Adipose tissue (tissue), 3 donors: ENCODE data around the gene SLAMF8. TPM values are rescaled to one million over a fixed set of nuclear protein-coding genes. Genes with fewer than 3 reads are reported as not detected.

Experiments used
- H3K27ac ChIP-seq: one replicate; pipeline ENCODE4 v1.5.1; 2013; ENCODE audit warnings: low read depth, low read length
- WGBS, 3 donors: extraction: QIAGEN DNeasy Blood & Tissue Kit; methylation state at CpG; one replicate each; pipeline ENCODE4 v1.1.7; 2013; 5-methylcytosine and 5-hydroxymethylcytosine counted together
- polyA plus RNA-seq, 3 donors: library from polyadenylated mRNA; stranded (reverse); fragments of 200-250 nt; gene quantifications; one replicate each; pipeline ENCODE4 v1.2.3, GENCODE V29; 2013
- donor health status: healthy with polysubstance abuse.
- donor health status: Bipolar disorder and iron deficiency.
- donor health status: healthy.

SLAMF8 gene
- polyA plus RNA-seq, 3 donors = 1.0 to 3.1 (median 2.7) TPM

DNA sequence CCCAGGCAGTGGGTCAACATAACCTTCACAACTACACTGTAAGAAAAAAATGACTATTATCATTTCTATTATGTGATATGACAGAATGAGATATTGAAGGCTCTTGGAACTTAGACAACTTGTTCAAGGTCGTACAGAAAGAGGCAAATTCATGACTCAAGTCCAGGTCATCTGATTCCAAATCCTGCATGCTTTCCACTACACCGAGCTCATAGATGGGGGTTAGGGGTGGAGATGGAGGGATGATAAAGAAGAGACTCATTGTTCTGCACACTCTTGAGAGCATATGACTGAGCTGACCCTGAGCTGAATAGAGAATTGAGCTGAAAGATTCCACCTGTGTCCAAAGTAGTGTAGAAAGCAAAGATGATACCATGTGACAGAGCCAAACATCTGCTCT is 21.7 kb upstream of the SLAMF8 start:
- no peak overlapping the region for H3K27ac ChIP-seq
- 27 to 78% (median 48%) methylated on average over 2 of the region's 2 CpGs for WGBS, 3 donors

DNA sequence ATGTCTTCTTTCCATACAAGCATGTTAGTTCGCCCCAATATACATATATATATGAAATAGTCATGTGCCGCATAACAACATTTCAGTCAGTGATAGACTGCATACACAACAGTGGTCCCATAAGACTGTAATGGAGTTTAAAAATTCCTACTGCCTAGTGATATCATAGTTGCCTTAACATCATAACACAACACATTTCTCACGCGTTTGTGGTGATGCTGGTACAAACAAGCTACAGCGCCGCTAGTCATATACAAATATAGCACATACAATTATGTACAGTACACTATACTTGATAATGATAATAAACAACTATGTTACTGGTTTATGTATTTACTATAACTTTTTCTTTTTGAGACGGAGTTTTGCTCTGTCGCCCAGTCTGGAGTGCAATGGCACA is 10.7 kb upstream of the SLAMF8 start:
- 83 to 96% (median 95%) methylated on average over 8 of the region's 8 CpGs for WGBS, 3 donors

GRCh38 chr1:159817276-159818041 is 9.2 kb upstream of the SLAMF8 start:
- 65 to 86% (median 84%) methylated on average over 11 of the region's 11 CpGs for WGBS, 3 donors
- no peak overlapping the region for H3K27ac ChIP-seq

More for the DNA sequence above, 10.7 kb upstream of the SLAMF8 start:
- no peak overlapping the region for H3K27ac ChIP-seq

DNA sequence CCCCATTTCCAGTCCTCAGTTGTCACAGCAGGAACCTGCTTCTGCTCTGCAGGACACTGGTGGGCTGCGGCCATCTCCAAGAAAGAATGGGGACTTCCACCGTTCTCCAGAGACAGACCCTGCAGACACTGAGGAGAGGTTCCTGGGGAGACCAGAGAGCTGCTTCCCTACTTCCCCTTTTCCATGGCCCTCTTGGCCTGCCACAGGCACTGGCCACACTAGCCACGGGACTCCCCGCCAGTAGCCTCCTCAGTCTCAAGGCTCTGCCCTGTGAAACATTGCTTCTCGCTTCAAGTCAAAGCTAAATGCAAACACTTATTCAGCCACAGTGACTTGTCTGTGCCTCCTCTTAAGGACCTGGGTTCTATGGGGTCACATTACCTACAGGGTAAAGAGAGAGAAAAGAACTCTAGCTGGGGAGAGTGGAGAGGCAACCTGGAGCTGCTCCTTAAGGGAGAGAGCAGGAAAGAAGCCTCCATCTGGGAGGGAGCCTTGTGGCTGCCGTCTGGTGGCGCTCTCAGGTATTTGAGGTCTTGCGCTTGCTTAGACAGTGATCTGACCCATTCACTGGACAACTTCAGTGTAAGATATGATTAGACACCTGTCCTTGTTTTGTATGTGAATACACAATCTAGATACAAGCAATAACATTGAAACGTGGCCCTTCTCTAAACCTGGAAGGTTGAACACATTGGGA is 5.4 kb upstream of the SLAMF8 start:
- no peak overlapping the region for H3K27ac ChIP-seq
- 53 to 83% (median 62%) methylated on average over 9 of the region's 9 CpGs for WGBS, 3 donors

- 28 to 49% (median 44%) methylated on average over 7 of the region's 7 CpGs for WGBS, 3 donors
- H3K27ac ChIP-seq = no peak overlapping the region
Measured at GRCh38 chr1:159823406-159823805, 3.3 kb upstream of the SLAMF8 start.

DNA sequence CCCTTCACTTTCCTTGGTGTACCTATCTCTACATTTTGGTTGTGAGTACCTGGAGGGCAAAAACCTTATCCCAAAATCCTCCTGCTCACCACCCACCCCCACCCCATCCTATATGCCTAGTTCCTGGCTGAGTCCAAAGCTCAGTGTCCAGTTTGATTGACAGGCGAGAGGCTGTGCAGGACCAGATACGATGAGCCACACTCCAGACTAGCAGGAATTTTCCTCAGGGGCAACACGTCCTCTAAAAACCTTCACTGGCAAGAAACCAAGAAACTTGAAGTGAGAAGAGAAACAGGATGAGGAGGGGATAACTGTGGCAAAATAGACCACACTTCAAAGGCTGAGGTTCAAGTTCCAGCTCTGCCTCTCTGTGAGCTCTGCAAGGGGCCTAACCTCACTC is 1.1 kb upstream of the SLAMF8 start:
- WGBS, 3 donors = 57 to 67% (median 61%) methylated on average over 3 of the region's 3 CpGs
- no peak overlapping the region for H3K27ac ChIP-seq

- no peak overlapping the region for H3K27ac ChIP-seq
- 86 to 93% (median 90%) methylated on average over 6 of the region's 6 CpGs for WGBS, 3 donors
Measured at GRCh38 chr1:159827102-159827490, 423 bp downstream of the SLAMF8 start.

DNA sequence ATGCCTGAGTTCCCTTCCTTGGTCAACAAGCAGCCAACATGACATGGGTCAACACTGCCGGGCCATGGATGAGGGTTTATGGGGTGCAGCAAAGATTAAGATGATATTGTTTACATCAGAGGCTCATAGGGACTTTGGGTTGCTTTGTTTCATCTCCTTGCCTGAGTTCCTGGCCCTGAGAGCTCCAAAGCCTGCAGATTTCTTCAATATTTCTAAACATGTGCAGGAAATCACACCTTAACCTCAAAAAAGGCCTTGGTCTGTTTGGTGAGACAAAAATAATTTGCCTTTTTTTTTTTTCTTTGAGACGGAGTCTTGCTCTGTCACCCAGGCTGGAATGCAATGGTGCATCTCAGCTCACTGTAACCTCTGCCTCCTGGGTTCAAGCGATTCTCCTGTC is 876 bp downstream of the SLAMF8 start:
- no peak overlapping the region for H3K27ac ChIP-seq

DNA sequence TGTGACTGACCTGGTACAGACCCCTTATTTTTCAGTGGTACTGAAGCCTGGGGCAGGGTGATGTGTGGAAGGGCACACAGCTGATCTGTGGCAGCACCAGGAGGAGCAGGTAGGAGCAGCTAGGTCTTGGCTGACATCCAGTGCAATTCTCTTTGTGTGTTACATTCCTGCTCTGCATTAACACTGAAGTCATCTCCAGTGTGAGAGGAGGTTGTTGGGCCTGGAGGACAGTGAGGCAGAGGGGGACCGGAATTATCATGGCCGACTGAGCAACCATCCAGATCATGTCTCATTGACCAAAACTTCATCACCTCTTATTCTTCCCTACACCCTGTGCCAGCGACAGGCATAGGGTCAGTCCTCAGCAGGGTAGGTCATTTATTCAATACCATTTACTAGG is 1.5 kb downstream of the SLAMF8 start:
- WGBS, 3 donors = 70 to 96% (median 96%) methylated on average over 3 of the region's 3 CpGs
- no peak overlapping the region for H3K27ac ChIP-seq

More for the DNA sequence above, 876 bp downstream of the SLAMF8 start:
- 86 to 89% (median 87%) methylated on average over 3 of the region's 3 CpGs for WGBS, 3 donors

GRCh38 chr1:159828581-159829272 is 2.1 kb downstream of the SLAMF8 start:
- 64 to 88% (median 66%) methylated on average over 11 of the region's 11 CpGs for WGBS, 3 donors
- H3K27ac ChIP-seq = no peak overlapping the region

GRCh38 chr1:159829273-159829634 is 2.6 kb downstream of the SLAMF8 start:
- H3K27ac ChIP-seq = no peak overlapping the region
- WGBS, 3 donors = 15 to 48% (median 37%) methylated on average over 3 of the region's 3 CpGs

DNA sequence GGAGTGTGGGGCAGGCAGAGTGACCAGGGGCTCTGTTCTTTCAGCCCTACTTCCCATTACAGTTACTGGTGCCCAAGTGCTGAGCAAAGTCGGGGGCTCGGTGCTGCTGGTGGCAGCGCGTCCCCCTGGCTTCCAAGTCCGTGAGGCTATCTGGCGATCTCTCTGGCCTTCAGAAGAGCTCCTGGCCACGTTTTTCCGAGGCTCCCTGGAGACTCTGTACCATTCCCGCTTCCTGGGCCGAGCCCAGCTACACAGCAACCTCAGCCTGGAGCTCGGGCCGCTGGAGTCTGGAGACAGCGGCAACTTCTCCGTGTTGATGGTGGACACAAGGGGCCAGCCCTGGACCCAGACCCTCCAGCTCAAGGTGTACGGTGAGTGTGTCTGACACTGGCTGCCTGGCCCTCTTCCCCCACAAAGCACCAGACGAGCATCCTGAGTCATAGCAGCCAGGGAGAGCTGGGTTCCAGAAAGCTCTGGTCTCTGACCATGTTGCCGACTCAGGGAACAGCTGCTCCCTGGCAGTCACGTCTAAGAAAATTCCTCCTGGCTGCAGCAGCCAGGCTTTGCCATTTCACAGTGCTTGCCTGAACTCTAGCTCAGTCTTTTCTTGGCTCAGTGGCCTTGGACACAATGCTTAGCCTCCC is 3.3 kb downstream of the SLAMF8 start:
- 76 to 86% (median 85%) methylated on average over 18 of the region's 18 CpGs for WGBS, 3 donors

DNA sequence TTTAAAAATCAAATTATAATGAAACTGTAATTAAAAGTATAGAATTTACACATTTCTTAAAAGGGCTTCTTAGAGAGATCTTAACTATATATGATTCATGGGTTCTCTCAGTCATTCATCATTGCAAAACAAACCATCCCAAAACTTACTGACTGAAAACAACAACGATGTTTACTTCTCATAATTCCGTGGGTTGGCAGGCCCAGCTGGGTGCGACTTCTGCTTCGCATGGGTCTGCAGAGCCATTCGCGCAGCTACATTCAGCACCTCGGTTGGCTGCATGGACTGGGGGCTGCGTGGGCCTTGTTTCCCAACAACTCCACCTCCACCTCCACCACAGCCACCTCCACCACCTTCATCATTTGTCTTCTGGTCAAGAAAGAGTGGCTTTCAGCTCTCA is 4.0 kb downstream of the SLAMF8 start:
- WGBS, 3 donors = 85 to 89% (median 89%) methylated on average over 8 of the region's 8 CpGs
- H3K27ac ChIP-seq = no peak overlapping the region

More for the DNA sequence above, 3.3 kb downstream of the SLAMF8 start:
- no peak overlapping the region for H3K27ac ChIP-seq

- no peak overlapping the region for H3K27ac ChIP-seq
- WGBS, 3 donors = 41 to 71% (median 59%) methylated on average over 7 of the region's 7 CpGs
Measured at GRCh38 chr1:159831412-159832141, 4.9 kb downstream of the SLAMF8 start.

- no peak overlapping the region for H3K27ac ChIP-seq
- 95 to 100% (median 97%) methylated on average over 2 of the region's 2 CpGs for WGBS, 3 donors
Measured at GRCh38 chr1:159832309-159832708, 5.6 kb downstream of the SLAMF8 start.

DNA sequence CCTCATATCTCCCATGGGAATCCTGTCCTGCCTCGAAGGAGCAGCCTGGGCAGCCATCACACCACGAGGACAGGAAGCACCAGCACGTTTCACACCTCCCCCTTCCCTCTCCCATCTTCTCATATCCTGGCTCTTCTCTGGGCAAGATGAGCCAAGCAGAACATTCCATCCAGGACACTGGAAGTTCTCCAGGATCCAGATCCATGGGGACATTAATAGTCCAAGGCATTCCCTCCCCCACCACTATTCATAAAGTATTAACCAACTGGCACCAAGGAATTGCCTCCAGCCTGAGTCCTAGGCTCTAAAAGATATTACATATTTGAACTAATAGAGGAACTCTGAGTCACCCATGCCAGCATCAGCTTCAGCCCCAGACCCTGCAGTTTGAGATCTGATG is 8.7 kb downstream of the SLAMF8 start:
- 34 to 58% (median 49%) methylated on average over 3 of the region's 3 CpGs for WGBS, 3 donors
- no peak overlapping the region for H3K27ac ChIP-seq

DNA sequence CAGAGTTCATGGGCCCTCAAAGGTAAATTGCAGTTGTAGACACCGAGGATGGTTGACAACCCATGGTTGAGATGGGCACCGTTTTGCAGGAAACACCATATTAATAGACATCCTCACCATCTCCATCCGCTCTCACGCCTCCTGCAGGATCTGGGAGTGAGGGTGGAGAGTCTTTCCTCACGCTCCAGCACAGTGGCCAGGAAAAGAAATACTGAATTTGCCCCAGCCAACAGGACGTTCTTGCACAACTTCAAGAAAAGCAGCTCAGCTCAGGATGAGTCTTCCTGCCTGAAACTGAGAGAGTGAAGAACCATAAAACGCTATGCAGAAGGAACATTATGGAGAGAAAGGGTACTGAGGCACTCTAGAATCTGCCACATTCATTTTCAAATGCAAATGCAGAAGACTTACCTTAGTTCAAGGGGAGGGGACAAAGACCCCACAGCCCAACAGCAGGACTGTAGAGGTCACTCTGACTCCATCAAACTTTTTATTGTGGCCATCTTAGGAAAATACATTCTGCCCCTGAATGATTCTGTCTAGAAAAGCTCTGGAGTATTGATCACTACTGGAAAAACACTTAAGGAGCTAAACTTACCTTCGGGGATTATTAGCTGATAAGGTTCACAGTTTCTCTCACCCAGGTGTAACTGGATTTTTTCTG is 9.3 kb downstream of the SLAMF8 start:
- no peak overlapping the region for H3K27ac ChIP-seq
- 59 to 81% (median 78%) methylated on average over 8 of the region's 8 CpGs for WGBS, 3 donors

DNA sequence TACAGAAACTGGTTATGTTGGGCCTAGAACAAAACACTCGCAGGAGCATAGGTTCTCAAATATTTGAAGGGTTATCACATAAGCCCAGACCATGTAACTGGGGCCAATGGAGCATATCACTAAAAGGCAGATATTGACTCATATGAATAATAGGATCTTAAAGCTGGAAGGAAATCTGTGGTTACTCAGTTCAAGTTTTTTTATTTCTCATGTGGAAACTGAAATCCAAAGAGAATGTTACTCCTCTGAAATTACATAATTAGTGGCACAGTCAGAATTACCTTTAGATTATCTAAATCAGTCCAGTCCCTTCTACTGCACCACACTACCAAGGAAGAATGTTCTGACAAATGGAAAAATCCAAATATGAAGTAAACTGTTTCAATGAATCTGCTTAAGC is 12.0 kb downstream of the SLAMF8 start:
- WGBS, 3 donors = 76 to 82% (median 76%) methylated on average over 1 of the region's 1 CpG
- H3K27ac ChIP-seq = no peak overlapping the region
